GM23338 (cell line): ENCODE measurements around the gene PDE1C. TPM values are rescaled to one million over a fixed set of nuclear protein-coding genes. Genes with fewer than 3 reads are reported as not detected.

Source experiments
- ATAC-seq: fragments of 200-7000 bp; cut with Tn5 transposase; 3 replicates; pipeline ENCODE4 v1.9.1; 2020
- DNase-seq: peaks from one replicate; pipeline ENCODE4 v3.0.0-alpha.2; 2015; ENCODE audit warnings: low spot score
- H2AFZ ChIP-seq: fragments of 200-600 bp; sonication (generic); 2 replicates; pipeline ENCODE4 v1.8.0; 2016; ENCODE audit warnings: antibody characterized with exemption, mild to moderate bottlenecking, moderate library complexity
- H3F3A ChIP-seq: fragments of 200-600 bp; sonication (generic); replicated peaks from 2 replicates; pipeline ENCODE4 v1.8.0; 2017; ENCODE audit warnings: antibody characterized with exemption, mixed run types, low read depth
- H3K27ac ChIP-seq: fragments of 200-600 bp; sonication (generic); 2 replicates; pipeline ENCODE4 v1.6.1; 2016; ENCODE audit warnings: low read depth
- H3K27me3 ChIP-seq: fragments of 200-600 bp; sonication (generic); 2 replicates; pipeline ENCODE4 v1.8.0; 2016; ENCODE audit warnings: mild to moderate bottlenecking, mixed run types, moderate library complexity; ENCODE audit not compliant: insufficient read depth
- H3K36me3 ChIP-seq: fragments of 200-600 bp; sonication (generic); 2 replicates; pipeline ENCODE4 v1.8.0; 2016; ENCODE audit warnings: mild to moderate bottlenecking; ENCODE audit not compliant: insufficient read depth
- H3K4me1 ChIP-seq: fragments of 200-600 bp; sonication (generic); 2 replicates; pipeline ENCODE4 v1.8.0; 2016; ENCODE audit warnings: mild to moderate bottlenecking, moderate library complexity; ENCODE audit not compliant: insufficient read depth
- H3K4me2 ChIP-seq: fragments of 200-600 bp; sonication (generic); 2 replicates; pipeline ENCODE4 v1.7.1; 2017; ENCODE audit warnings: mixed run types
- H3K4me3 ChIP-seq: fragments of 200-600 bp; sonication (generic); 2 replicates; pipeline ENCODE4 v1.6.1; 2016; ENCODE audit warnings: mixed run types
- H3K79me2 ChIP-seq: fragments of 200-600 bp; sonication (generic); replicated peaks from 2 replicates; pipeline ENCODE4 v1.8.0; 2017; ENCODE audit warnings: mild to moderate bottlenecking; ENCODE audit not compliant: insufficient read depth
- H3K9me2 ChIP-seq: fragments of 200-600 bp; sonication (generic); 2 replicates; pipeline ENCODE4 v1.8.0; 2017; ENCODE audit not compliant: insufficient read depth
- H4K20me1 ChIP-seq: fragments of 200-600 bp; sonication (generic); replicated peaks from 2 replicates; pipeline ENCODE4 v1.8.0; 2017; ENCODE audit warnings: mild to moderate bottlenecking; ENCODE audit not compliant: insufficient read depth
- H3K27ac Mint-ChIP-seq: 2 replicates; pipeline ENCODE4 v1.8.0; 2020; ENCODE audit warnings: inconsistent platforms, mild to moderate bottlenecking, moderate library complexity, mixed read lengths
- H3K27me3 Mint-ChIP-seq: 3 replicates; pipeline ENCODE4 v1.8.0; 2022; ENCODE audit warnings: low read depth, mild to moderate bottlenecking, moderate library complexity, mixed read lengths, inconsistent platforms; ENCODE audit not compliant: insufficient read depth, poor library complexity
- H3K36me3 Mint-ChIP-seq: 3 replicates; pipeline ENCODE4 v1.8.0; 2021; ENCODE audit warnings: low read depth, mild to moderate bottlenecking, inconsistent platforms, moderate library complexity, mixed read lengths
- H3K4me1 Mint-ChIP-seq: 3 replicates; pipeline ENCODE4 v1.8.0; 2020; ENCODE audit warnings: mild to moderate bottlenecking, inconsistent platforms, mixed read lengths
- H3K4me3 Mint-ChIP-seq: 3 replicates; pipeline ENCODE4 v1.8.0; 2021; ENCODE audit warnings: moderate library complexity, mild to moderate bottlenecking, inconsistent platforms, mixed read lengths
- H3K9me3 Mint-ChIP-seq: 3 replicates; pipeline ENCODE4 v1.8.0; 2020; ENCODE audit warnings: moderate library complexity, mild to moderate bottlenecking, inconsistent platforms, mixed read lengths
- CREB1 ChIP-seq: fragments of 250-450 bp; sonication (Bioruptor Pico); IDR thresholded peaks from 2 replicates; pipeline ENCODE4 v1.5.0; 2020; ENCODE audit warnings: low read depth, mild to moderate bottlenecking, moderate library complexity
- NANOG ChIP-seq: IDR thresholded peaks from 2 replicates; pipeline ENCODE4 v1.6.1; 2016; ENCODE audit warnings: antibody characterized with exemption, borderline replicate concordance
- POLR2AphosphoS5 ChIP-seq: IDR thresholded peaks from 2 replicates; pipeline ENCODE4 v1.6.1; 2016; ENCODE audit warnings: antibody characterized with exemption, low read depth
- STAT1 ChIP-seq: IDR thresholded peaks from one replicate; pipeline ENCODE4 v1.6.1; 2016; ENCODE audit warnings: antibody characterized with exemption; ENCODE audit not compliant: unreplicated experiment
- ZNF114 ChIP-seq: fragments of 250-450 bp; sonication (Bioruptor Pico); IDR thresholded peaks from 2 replicates; pipeline ENCODE4 v1.5.0; 2020; ENCODE audit warnings: mild to moderate bottlenecking, moderate library complexity
- ZNF331 ChIP-seq: fragments of 250-450 bp; sonication (Bioruptor Pico); IDR thresholded peaks from 2 replicates; pipeline ENCODE4 v1.5.0; 2020; ENCODE audit warnings: low read depth, mild to moderate bottlenecking, moderate library complexity
- ZNF462 ChIP-seq: fragments of 250-450 bp; sonication (Bioruptor Pico); IDR thresholded peaks from 2 replicates; pipeline ENCODE4 v1.5.0; 2020; ENCODE audit warnings: mild to moderate bottlenecking, moderate library complexity
- polyA plus RNA-seq: library from polyadenylated mRNA; unstranded; fragments of >200 nt; fragmentation: Nextera tagmentation; extraction: Ambion mirVana; gene quantifications from 2 replicates; pipeline ENCODE4 v1.2.1, GENCODE V29; 2016
- total RNA-seq: library from RNA; depleted of rRNA; stranded (reverse); fragments of >200 nt; shearing (Covaris generic); gene quantifications from 2 replicates; pipeline ENCODE4 v1.2.3, GENCODE V29; 2014

PDE1C gene
- total and polyA plus RNA-seq, 2 experiments from 2014 or later, result 0.28 TPM; not detected in 1

DNA sequence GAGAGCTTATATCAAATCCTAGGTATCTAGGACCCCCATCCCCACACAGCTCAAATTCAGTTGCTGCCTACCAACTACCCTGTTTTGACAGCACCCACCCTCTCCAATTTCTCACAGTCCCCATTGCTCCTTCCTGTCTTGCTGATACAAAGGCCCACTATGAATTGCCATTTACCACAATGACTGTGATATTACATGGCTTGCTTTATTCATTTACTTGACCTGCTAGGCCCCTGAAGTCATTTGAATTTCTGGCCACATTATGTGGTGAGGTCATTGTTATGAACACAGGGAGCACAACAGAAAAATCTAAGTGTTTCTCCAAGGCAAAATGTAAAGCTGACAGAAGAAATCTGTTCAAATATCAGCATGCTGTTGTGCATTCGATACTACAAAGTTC lies 281.8 kb downstream of the PDE1C start (continued):
- TF ChIP-seq POLR2AphosphoS5 (no peak), ZNF114 (CRISPR knock-in tag) (no peak)

DNA sequence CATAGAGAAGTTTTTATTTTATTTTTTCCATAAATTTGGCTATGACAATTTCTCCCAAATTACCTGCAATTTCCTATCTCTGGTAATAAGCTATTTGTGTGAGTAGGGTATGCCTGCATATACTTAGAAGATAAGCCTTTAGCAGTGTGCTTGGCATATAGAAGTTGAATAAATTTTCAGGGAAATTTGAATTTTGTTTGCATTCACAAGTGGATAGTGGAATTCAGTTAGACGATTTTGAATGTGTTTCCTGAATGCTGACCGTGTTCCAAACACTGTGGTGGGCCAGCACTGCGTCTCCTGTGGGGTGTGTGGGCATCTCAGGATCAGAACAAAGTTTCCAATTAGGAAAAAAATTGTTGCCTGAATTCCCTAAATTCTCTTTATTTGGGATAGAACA lies 283.9 kb downstream of the PDE1C start:
- no peak overlapping the region for H3K4me3 Mint-ChIP-seq
- no peak overlapping the region for H3K27ac Mint-ChIP-seq
- Histone ChIP-seq H3K27me3 (peaks cover 11% of the 10 kb centered on the region), H3K4me2 (no peak overlapping the region), H3K36me3 (no peaks in the 10 kb centered on the region), H4K20me1 (peaks cover 3% of the 10 kb centered on the region; the same call in 1 of the 2 replicates), H3K79me2 (no peaks in the 10 kb centered on the region), H3F3A (no peaks in the 10 kb centered on the region), H2AFZ (no peak overlapping the region), H3K4me3 (no peak overlapping the region), H3K27ac (no peak overlapping the region), H3K4me1 (0 out of 2 replicates have a peak, but pooled peaks cover 3% of the 10 kb centered on the region), H3K9me2 (no peaks in the 10 kb centered on the region; the same call in 1 of the 2 replicates)
- no peaks in the 10 kb centered on the region for H3K9me3 Mint-ChIP-seq
- no peaks in the 10 kb centered on the region for H3K4me1 Mint-ChIP-seq
- H3K36me3 Mint-ChIP-seq, result no peaks in the 10 kb centered on the region
- TF ChIP-seq ZNF114 (CRISPR knock-in tag) (no peak), ZNF331 (CRISPR knock-in tag) (no peak), POLR2AphosphoS5 (no peak), NANOG (no peak), CREB1 (CRISPR knock-in tag) (no peak), STAT1 (no peak), ZNF462 (CRISPR knock-in tag) (no peak)
- no peak for ATAC-seq
- no peak for DNase-seq
- H3K27me3 Mint-ChIP-seq, result peaks cover 3% of the 10 kb centered on the region
